GM13976 (cell line): Measurements from ENCODE around the gene ASS1.
A peak's percentile ranks its signal among the peaks of the same experiment; 100 is the strongest.

ENCODE experiments used
- DNase-seq: peaks from one replicate; pipeline ENCODE4 v3.0.0; 2012; ENCODE audit warnings: low spot score
- CTCF ChIP-seq: IDR thresholded peaks from 2 replicates; pipeline ENCODE4 v1.5.1; 2012; ENCODE audit warnings: borderline replicate concordance, mild to moderate bottlenecking; ENCODE audit not compliant: insufficient read depth; ENCODE audit errors: extremely low read depth, missing control alignments, control extremely low read depth
- in situ Hi-C: fragments of 300-500 bp; cut with MboI; formaldehyde crosslinking; loops from one replicate; pipeline ENCODE4 v1.12.0; 2022; ENCODE audit warnings: low sequenced_read_pairs, mixed read lengths, inconsistent platforms; ENCODE audit not compliant: unreplicated experiment

Gene ASS1

DNA sequence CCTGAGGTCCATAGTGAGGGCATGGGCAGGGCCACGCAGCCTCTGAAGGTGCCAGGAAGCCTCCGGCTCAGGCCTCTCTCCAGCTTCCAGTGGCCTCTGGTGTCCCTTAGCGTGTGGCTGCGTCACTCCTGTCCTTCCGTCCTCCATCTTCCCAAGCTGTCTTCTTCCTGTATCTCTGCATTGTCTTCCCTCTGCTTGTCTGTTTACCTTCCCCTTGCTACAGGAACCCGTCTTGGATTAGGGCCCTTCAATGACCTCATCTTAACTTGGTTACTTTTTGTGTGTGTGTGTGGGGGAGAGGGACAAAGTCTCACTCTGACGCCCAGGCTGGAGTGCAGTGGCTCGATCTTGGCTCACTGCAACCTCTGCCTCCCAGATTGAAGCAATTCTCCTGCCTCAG is 14.4 kb downstream of the ASS1 start:
- no peak for TF ChIP-seq CTCF
- in situ Hi-C loops, result loop anchor here (25.0 kb wide), 1 partner anchor 228 kb away; the partner anchor contains the start of gene EXOSC2
- no peak for DNase-seq

- TF ChIP-seq CTCF, result no peak
- in situ Hi-C loops, result loop anchor here (25.0 kb wide), 1 partner anchor 227 kb away; the partner anchor contains the start of gene EXOSC2
- no peak for DNase-seq
Observed at GRCh38 chr9:130459941-130460669, 15.3 kb downstream of the ASS1 start.

GRCh38 chr9:130461218-130461630 is 16.5 kb downstream of the ASS1 start:
- peak; percentile 97 for TF ChIP-seq CTCF
- peak; percentile 89 for DNase-seq

GRCh38 chr9:130461731-130462130 is 17.0 kb downstream of the ASS1 start:
- in situ Hi-C loops, result loop anchor here (25.0 kb wide), 1 partner anchor 226 kb away; the partner anchor contains the start of gene EXOSC2
- no peak for TF ChIP-seq CTCF
- no peak for DNase-seq

More at GRCh38 chr9:130461218-130461630, 16.5 kb downstream of the ASS1 start:
- in situ Hi-C loops, result loop anchor here (25.0 kb wide), 1 partner anchor 226 kb away; the partner anchor contains the start of gene EXOSC2

- TF ChIP-seq CTCF, result no peak
- DNase-seq, result no peak
- in situ Hi-C loops, result loop anchor here (25.0 kb wide), 1 partner anchor 224 kb away; the partner anchor contains the start of gene EXOSC2
Observed at GRCh38 chr9:130462685-130463540, 18.2 kb downstream of the ASS1 start.

GRCh38 chr9:130463763-130464745 is 19.3 kb downstream of the ASS1 start:
- TF ChIP-seq CTCF, result no peak
- DNase-seq, result no peak
- in situ Hi-C loops, result loop anchor here (25.0 kb wide), 1 partner anchor 223 kb away; the partner anchor contains the start of gene EXOSC2
